Measurements from ENCODE around the gene KHDC4.

GRCh38 chr1:155880251-155880650 lies 54.0 kb downstream of the KHDC4 start:
- TF ChIP-seq CTCF (conservative IDR thresholded peaks at IDR 0.05 in 1 of 2, IDR thresholded peaks at IDR 0.05 in 1 of 2; ENCODE audit: extremely low read depth in 1 of 2, insufficient read depth in 1 of 2, low read depth in 1 of 2, low read length in 2 of 2), result no peak
- TF ChIP-seq EZH2 (IDR thresholded peaks at IDR 0.05; ENCODE audit: borderline replicate concordance, low read length), result no peak
